NCI-H446 (cell line): ENCODE data around the gene ACAD9.
A peak's percentile ranks its signal among the peaks of the same experiment; 100 is the strongest.

Experiments
- DNase-seq, 2 experiments: peaks; one replicate each; lab custom pipeline; 2025; lab: John Stamatoyannopoulos, UW

ACAD9 gene

GRCh38 chr3:128935922-128936321 is 56.5 kb downstream of the ACAD9 start:
- no peak for DNase-seq

- DNase-seq, result no peak
These were observed 56.9 kb downstream of the ACAD9 start for GRCh38 chr3:128936341-128936740.

- DNase-seq, result no peak
These were observed 60.8 kb downstream of the ACAD9 start for GRCh38 chr3:128940252-128940651.

- DNase-seq, result no peak
These were observed 62.9 kb downstream of the ACAD9 start for GRCh38 chr3:128942161-128942952.

- DNase-seq, result no peak
These were observed 65.8 kb downstream of the ACAD9 start for GRCh38 chr3:128945041-128945877.

GRCh38 chr3:128945878-128946175 is 66.4 kb downstream of the ACAD9 start:
- no peak for DNase-seq

- DNase-seq, result no peak
These were observed 67.0 kb downstream of the ACAD9 start for GRCh38 chr3:128946411-128946810.

GRCh38 chr3:128949158-128949557 is 69.7 kb downstream of the ACAD9 start:
- DNase-seq, result no peak

- DNase-seq, result peak in 1 of 2 experiments; percentile 31
These were observed 71.0 kb downstream of the ACAD9 start for GRCh38 chr3:128950223-128950938.

GRCh38 chr3:128956440-128956839 is 77.0 kb downstream of the ACAD9 start:
- no peak for DNase-seq
